DND-41 (cell line): ENCODE measurements around the gene DNM3.

ENCODE experiments used
- ATAC-seq: fragments of 200-7000 bp; cut with Tn5 transposase; 3 replicates; pipeline ENCODE4 v1.9.1; 2021; ENCODE audit warnings: low read depth; ENCODE audit not compliant: insufficient read depth
- DNase-seq: peaks from one replicate; pipeline ENCODE4 v3.0.0-alpha.2; 2020
- H2AFZ ChIP-seq: 2 replicates; pipeline ENCODE4 v1.6.0; 2012; ENCODE audit warnings: low read depth, low read length
- H3K27ac ChIP-seq: 2 replicates; pipeline ENCODE4 v1.5.1; 2012; ENCODE audit warnings: low read length, inconsistent platforms
- H3K27me3 ChIP-seq: fragments of 200-600 bp; sonication (generic); 2 replicates; pipeline ENCODE4 v1.6.0; 2012; ENCODE audit warnings: low read length, mild to moderate bottlenecking, inconsistent platforms; ENCODE audit not compliant: insufficient read depth, poor library complexity
- H3K36me3 ChIP-seq: 2 replicates; pipeline ENCODE4 v1.5.1; 2012; ENCODE audit warnings: low read length, inconsistent platforms; ENCODE audit not compliant: insufficient read depth
- H3K4me1 ChIP-seq: 2 replicates; pipeline ENCODE4 v1.5.1; 2012; ENCODE audit warnings: mild to moderate bottlenecking, low read length; ENCODE audit not compliant: insufficient read depth
- H3K4me2 ChIP-seq: 2 replicates; pipeline ENCODE4 v1.6.0; 2012; ENCODE audit warnings: mild to moderate bottlenecking, moderate library complexity, low read length, inconsistent platforms; ENCODE audit not compliant: insufficient read depth
- H3K4me3 ChIP-seq, 2 experiments: fragments of 200-600 bp in 1 of 2; shearing (Covaris generic) in 1 of 2; 2 replicates each; pipeline ENCODE4 v1.5.1; 2012 to 2016; ENCODE audit warnings: inconsistent platforms in 2 of 2, low read length in 2 of 2, mild to moderate bottlenecking in 2 of 2, low read depth in 1 of 2, moderate library complexity in 1 of 2
- H3K79me2 ChIP-seq: 2 replicates; pipeline ENCODE4 v1.6.0; 2012; ENCODE audit warnings: low read length, inconsistent platforms; ENCODE audit not compliant: insufficient read depth
- H3K9ac ChIP-seq: 2 replicates; pipeline ENCODE4 v1.6.0; 2012; ENCODE audit warnings: low read depth, mild to moderate bottlenecking, inconsistent platforms, low read length, moderate library complexity
- H3K9me3 ChIP-seq: 2 replicates; pipeline ENCODE4 v1.5.1; 2012; ENCODE audit warnings: low read length, moderate library complexity, mild to moderate bottlenecking, inconsistent platforms; ENCODE audit not compliant: insufficient read depth, severe bottlenecking
- H4K20me1 ChIP-seq: 2 replicates; pipeline ENCODE4 v1.6.0; 2012; ENCODE audit warnings: low read length; ENCODE audit not compliant: insufficient read depth
- CTCF ChIP-seq: IDR thresholded peaks from 2 replicates; pipeline ENCODE4 v1.5.1; 2012; ENCODE audit warnings: borderline replicate concordance, low read length, moderate library complexity, mild to moderate bottlenecking; ENCODE audit not compliant: poor library complexity, severe bottlenecking; ENCODE audit errors: extremely low read depth
- EZH2 ChIP-seq: IDR thresholded peaks from 3 replicates; pipeline ENCODE4 v1.6.1; 2012; ENCODE audit warnings: borderline replicate concordance, low read depth, mild to moderate bottlenecking, moderate library complexity, low read length, inconsistent platforms; ENCODE audit not compliant: severe bottlenecking

DNM3 gene

DNA sequence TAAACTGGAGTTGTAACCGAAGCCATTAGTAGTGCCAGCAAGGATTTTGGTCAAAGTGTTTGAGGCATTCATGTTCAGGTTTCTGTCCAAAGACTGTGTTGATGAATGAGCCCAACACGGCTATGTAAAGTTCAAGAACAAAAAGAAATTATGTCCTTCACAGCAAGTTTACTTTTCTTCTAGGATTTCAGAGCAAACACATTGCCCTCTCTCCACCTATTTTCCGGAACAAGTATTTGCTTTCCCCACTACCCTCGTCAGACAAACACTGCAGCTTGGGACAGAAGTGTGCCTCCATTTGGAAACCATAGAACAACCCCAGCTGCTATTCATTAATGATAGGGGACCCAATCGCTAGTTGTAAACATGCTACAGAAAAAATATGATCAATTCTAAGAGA is 427.8 kb downstream of the DNM3 start:
- Histone ChIP-seq H3K9me3 (no peaks in the 10 kb centered on the region), H3K36me3 (no peaks in the 10 kb centered on the region), H2AFZ (no peak overlapping the region), H3K4me1 (no peaks in the 10 kb centered on the region), H3K9ac (no peak overlapping the region), H3K27ac (no peak overlapping the region), H3K4me2 (no peak overlapping the region), H3K79me2 (no peaks in the 10 kb centered on the region), H3K27me3 (peaks cover 3% of the 10 kb centered on the region), H4K20me1 (no peaks in the 10 kb centered on the region), H3K4me3 (no peak overlapping the region)
- ATAC-seq (no peak), DNase-seq (no peak)
- no peak for TF ChIP-seq CTCF
- TF ChIP-seq EZH2: no peak

DNA sequence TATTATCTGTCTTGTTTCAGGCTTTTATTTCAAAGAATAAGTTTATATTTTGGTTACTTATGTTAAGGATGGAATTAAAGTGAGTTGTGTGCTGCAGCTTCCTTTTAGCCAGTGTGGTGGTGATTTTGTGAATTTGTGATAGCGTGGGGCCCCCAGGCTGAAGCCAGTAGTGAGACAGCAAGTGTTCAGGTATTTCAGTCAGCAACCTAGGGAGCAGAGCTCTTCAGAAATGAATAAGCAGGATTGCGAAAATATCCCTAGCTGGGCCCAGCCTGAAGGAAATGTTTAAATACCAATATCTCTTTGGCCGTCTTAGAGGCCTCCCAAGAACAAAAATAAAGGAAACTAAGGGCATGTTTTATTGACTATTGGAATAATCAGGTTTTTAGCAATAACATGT is 428.3 kb downstream of the DNM3 start:
- no peak overlapping the region for H3K4me2 ChIP-seq
- no peaks in the 10 kb centered on the region for H3K79me2 ChIP-seq
- H2AFZ ChIP-seq: no peak overlapping the region
- H3K36me3 ChIP-seq: no peaks in the 10 kb centered on the region
- H3K4me3 ChIP-seq: no peak overlapping the region
- no peak overlapping the region for H3K9ac ChIP-seq
- H3K27ac ChIP-seq: no peak overlapping the region
- no peaks in the 10 kb centered on the region for H3K4me1 ChIP-seq
- DNase-seq (no peak), ATAC-seq (no peak)
- TF ChIP-seq CTCF (no peak), EZH2 (no peak)
- no peaks in the 10 kb centered on the region for H3K9me3 ChIP-seq
- peaks cover 3% of the 10 kb centered on the region for H3K27me3 ChIP-seq
- H4K20me1 ChIP-seq: no peaks in the 10 kb centered on the region

GRCh38 chr1:172270605-172271004 is 429.3 kb downstream of the DNM3 start:
- Histone ChIP-seq H3K27me3 (peaks cover 3% of the 10 kb centered on the region), H3K36me3 (no peaks in the 10 kb centered on the region), H4K20me1 (no peaks in the 10 kb centered on the region), H3K4me3 (no peak overlapping the region), H3K4me1 (no peaks in the 10 kb centered on the region), H3K79me2 (no peaks in the 10 kb centered on the region), H3K9me3 (no peaks in the 10 kb centered on the region), H3K9ac (no peak overlapping the region), H2AFZ (no peak overlapping the region), H3K4me2 (no peak overlapping the region), H3K27ac (no peak overlapping the region)
- no peak for TF ChIP-seq EZH2
- TF ChIP-seq CTCF: no peak
- ATAC-seq (no peak), DNase-seq (no peak)

DNA sequence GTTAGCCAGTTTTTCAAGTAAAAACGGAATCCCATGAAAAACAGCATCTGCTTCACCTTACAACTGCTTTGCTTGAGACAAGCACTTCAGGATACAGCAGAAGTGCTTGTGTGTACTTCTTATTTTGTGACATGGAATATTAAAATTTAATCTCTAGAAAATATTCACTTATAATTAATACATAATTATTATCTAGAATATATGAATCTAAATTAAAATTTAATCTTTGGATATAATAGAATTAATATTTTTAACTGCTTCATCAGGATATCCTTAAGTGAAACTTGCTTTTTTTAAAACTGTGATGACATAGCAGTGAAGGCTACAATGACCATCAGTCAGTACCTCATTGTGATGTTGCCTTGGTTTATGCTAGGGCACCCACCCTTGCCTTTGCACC is 430.8 kb downstream of the DNM3 start:
- Histone ChIP-seq H3K4me1 (no peaks in the 10 kb centered on the region), H3K9ac (no peak overlapping the region), H3K9me3 (no peaks in the 10 kb centered on the region), H4K20me1 (no peaks in the 10 kb centered on the region), H3K27me3 (peaks cover 3% of the 10 kb centered on the region), H3K27ac (no peak overlapping the region), H2AFZ (no peak overlapping the region), H3K4me2 (no peak overlapping the region), H3K4me3 (no peak overlapping the region), H3K36me3 (no peaks in the 10 kb centered on the region), H3K79me2 (no peaks in the 10 kb centered on the region)
- no peak for TF ChIP-seq EZH2
- no peak for TF ChIP-seq CTCF
- DNase-seq (no peak), ATAC-seq (no peak)
